ENCODE data around the gene OR6B2.
"Not testable (repeated sequence)": the region's sequence is repeated elsewhere in the genome, so short reads cannot be mapped to it uniquely, and the experiment has no call there.

OR6B2 gene
- 0 reads per million in 2 donors for total RNA-seq

- no peak for DNase-seq
Observed at GRCh38 chr2:240030379-240031094, at the start of gene OR6B2. TSS of gene OR6B2 (minus strand) at chr2:240030429. CDS start at chr2:240030429, 0 bp downstream.

- no peak for DNase-seq
Observed at GRCh38 chr2:240078631-240079030, 48.4 kb upstream of the OR6B2 start.

DNA sequence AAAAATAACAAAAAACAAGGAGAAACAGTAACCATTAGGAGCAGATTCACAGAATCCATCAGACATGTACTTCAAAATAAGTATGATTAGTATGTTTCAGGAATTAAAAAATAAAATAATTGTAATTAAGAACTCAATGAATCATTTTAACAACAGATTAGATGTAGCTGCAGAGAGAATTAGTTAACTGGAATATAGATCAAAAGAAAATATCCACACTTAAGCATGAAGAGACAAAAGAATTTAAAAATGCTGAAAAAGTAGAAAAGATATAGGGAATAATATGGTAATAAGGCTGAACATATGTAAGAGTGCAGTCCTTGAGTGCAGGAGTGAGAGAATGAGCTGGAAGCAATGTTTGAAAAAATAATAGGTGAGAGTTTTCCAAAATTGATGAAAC is 47.2 kb upstream of the OR6B2 start:
- DNase-seq: no peak

- no peak for DNase-seq
Observed at GRCh38 chr2:240074545-240074944, 44.3 kb upstream of the OR6B2 start.

DNA sequence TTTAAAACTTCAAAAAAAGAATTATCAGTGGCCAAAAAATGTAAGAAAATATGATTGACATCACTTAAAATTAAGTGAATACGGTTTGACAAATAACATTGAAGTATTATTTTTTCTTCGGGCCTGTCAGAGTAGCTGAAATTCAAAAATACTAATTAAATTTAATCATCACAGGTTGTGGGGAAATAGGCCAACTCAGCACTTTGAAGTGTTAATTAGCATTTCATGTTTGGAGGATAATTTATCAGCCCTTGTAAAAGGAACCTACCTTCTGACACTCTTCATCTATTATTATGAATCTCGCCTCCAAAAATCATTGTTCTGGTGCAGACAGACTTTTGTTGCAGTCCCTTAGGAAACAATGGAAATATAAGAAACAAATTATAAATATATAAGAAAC is 40.7 kb upstream of the OR6B2 start:
- no peak for DNase-seq

DNA sequence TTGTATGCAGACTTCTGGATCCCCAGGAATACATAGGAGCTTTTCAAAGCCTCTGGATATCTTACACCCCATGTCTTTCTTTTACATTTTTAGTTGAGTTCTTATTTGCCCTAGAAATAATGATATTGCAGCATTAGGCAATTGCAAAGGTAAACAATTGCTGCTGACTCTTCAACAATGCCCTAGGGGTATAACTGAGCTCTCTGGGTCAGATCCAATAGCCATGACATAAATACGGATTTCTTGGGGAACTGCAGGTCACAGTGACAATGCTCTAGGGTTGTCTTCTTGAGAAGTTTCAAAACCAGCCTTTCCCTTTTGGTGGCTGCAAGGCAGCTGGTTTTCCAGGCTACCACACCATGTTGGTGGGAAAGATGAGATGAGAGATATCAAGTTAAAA is 39.6 kb upstream of the OR6B2 start:
- no peak for DNase-seq

DNA sequence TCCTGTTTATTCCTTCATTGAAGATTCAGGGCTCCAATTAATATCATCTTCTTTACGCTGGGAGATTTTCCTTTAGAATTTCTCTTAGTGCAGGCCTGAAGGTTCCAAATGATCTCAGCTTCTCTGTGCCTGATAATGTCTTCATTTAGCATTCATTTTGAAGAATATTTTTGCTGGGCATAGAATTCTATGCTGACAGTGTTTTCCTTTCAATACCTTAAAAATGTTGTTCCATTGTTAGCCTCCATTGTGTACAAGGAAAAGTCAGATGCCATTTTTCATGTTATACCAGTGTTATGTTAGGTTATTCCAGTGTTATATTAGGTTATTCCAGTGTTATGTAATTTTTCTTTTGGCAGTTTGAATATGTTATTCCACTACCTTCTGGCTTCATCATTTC is 38.0 kb upstream of the OR6B2 start:
- DNase-seq: no peak

DNA sequence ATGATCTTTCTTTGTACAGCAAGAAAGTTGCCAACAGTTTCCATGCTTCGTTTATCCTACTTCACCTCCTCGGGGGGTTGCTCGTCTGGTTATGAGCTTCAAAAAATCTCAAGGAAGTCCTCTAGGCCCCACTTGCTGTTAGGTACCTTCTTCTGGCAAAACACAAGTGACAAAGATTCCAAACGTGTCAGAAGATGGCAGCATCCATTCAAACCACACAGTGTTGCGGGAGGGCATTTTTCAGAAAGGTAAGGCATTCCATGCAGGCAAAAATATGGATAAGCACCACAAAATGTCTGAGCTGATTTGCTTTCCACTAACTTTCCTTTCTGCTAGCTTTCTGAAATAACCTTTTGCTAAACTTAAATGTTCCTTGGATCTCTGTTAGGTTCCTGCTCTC is 36.3 kb upstream of the OR6B2 start:
- DNase-seq: no peak

GRCh38 chr2:240064898-240065297 is 34.7 kb upstream of the OR6B2 start:
- DNase-seq: no peak

DNA sequence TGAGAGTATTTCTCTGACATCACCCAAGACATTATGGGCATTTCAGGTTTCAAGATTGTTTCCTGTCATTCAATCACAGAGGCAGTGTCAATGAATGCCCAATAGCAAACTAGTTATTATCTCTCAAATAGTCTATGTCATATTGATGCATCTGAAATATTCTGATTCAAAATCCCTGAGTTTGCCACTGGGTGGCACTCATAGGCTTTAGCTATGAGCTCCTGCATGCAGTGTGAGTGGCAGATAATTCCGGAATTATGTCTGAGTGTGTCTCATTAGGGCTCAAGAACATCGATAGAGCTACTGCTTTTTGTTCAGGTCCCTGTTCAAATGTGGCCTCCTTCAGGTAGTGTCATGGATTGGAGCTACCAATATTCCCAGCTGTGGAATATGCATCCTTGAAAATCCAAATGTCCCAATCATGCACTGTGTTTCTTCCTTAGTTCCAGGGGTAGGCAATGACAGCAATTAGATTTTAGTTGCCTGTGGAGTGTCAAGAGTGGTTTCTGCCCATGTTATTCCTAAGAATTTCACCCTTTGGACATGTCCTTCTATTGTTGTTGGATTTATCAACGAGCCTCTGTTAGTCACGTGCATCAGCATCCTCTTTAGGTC is 30.9 kb upstream of the OR6B2 start:
- DNase-seq: peak in 2 of 5 experiments; percentile 10 to 50

- no peak for DNase-seq
Observed at GRCh38 chr2:240056678-240057077, 26.4 kb upstream of the OR6B2 start.

DNA sequence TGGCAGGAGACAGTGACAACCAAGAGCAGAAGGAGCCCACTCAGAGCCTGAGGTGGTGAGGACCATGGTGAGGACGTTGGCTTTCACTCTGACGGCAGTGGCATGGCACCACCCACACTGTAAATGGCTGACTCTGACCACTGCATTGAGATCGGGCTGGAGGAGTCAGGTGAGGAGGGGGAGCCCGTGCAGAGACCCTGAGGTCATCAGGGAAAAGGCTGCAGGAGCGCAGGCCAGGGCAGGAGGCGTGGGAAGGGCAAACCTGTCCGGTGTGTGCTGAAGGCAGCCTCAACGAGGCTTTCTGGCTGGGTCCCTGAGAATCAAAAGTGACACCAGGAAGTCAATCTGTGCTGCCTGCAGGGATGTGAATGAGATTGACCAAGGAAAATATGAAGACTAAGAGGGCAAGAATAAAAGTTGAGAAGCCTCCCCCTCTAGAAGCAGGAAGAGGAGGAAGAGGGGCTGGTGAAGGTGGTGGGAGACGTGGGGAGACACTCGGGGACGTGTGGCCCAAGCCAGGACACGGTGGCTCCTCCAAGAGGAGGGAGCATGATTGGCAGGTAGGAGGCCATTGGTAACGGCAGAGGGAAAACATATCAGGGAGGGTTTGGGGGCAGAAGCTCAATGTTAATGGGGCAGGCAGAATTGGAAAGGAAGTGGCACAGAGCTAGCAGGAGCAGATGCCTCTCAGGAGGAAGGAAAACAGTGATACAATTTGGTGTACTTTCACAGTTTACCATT is 25.1 kb upstream of the OR6B2 start:
- no peak for DNase-seq

DNA sequence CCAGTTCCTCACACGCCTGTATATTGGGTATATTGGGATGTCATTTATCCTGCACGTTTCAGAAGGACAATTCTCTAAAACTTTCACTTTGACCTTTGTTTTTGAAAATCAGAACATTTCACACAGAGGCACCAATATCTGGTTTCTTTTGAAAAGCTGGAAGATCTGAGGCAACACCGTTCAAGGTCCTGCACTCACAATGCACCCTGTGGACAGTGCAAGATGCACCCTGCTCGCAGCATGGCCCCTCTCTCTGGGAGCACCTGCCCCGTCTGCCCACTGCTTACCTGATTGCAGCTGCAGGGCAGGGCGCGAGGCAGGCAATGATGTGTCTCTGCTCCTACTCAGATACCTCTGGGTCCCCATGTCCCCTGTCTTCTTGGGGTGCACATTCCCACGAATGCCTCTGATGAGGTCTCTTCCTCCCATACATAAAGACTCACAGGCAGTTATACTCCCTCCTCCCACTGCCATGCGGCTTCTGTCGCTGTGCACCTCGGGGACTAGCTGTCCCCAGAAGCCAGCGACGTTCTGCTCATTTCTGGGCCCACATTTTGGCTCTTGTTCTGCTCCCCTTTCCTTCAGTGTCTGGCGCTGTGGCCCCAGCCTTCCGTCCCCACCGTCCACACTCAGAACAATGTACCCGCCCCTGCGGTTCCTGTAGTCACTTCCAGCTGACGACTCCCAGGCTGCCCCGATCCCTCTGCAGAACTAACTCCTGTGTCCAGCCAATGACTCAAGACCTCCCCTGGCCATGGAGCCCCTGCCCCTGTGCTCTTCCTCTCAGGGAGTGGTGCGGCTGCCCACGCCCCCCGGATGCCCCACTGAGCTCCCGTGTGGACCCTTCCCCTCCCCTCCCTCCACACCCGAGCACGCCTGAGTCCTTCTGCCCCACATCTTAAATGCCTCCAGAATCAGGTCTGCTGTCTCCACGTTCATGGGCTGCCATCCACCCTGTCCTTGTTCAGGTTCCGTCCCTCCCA is 23.2 kb upstream of the OR6B2 start, which contains the start of gene OR6B3:
Gene OR6B3 (minus strand): TSS at position 349 of the 983 bp plus-strand sequence.
- DNase-seq: no peak

- no peak for DNase-seq
Observed at GRCh38 chr2:240052524-240052923, 22.3 kb upstream of the OR6B2 start.

DNA sequence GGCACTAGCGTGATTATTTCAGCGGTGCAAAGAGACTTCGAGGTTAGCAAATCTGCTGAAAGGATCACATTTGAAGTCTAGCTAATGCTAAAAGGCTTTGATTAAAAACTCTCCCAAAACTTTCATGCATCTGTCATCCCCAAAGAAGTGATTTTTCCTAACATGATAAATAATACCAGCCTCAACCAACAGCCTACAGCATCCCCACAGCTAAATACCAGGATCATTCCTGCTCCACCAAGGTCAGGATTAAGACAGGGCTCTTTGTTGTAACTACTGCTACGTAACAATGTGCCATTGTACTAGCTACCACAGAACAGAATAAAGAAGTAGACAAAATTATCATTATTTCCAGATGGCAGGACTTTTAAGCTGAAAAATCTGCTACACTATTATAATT is 21.5 kb upstream of the OR6B2 start:
- DNase-seq: no peak

- DNase-seq: no peak
Observed at GRCh38 chr2:240050278-240050677, 20.0 kb upstream of the OR6B2 start.

GRCh38 chr2:240048237-240048636 is 18.0 kb upstream of the OR6B2 start:
- DNase-seq: no peak

- DNase-seq: no peak
Observed at GRCh38 chr2:240045098-240045497, 14.9 kb upstream of the OR6B2 start.

GRCh38 chr2:240044096-240044495 is 13.9 kb upstream of the OR6B2 start:
- not testable (repeated sequence) for DNase-seq

- DNase-seq: no peak
Observed at GRCh38 chr2:240043279-240043989, 13.2 kb upstream of the OR6B2 start.

DNA sequence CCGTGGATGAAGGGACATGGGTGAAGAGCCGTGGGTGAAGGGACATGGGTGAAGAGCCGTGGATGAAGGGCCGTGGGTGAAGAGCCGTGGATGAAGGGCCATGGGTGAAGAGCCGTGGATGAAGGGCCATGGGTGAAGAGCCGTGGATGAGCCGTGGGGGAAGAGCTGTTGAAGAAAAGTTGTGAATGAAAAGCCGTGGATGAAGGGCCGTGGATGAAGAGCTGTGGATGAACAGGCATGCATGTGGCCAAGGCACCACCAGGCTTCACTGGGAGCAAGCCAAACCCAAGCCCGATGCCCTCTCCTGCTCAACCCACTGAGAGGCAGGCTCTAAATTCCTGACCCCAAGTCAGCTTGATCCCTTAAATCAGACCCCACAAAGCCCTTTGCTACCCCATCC is 12.5 kb upstream of the OR6B2 start:
- DNase-seq: no peak

DNA sequence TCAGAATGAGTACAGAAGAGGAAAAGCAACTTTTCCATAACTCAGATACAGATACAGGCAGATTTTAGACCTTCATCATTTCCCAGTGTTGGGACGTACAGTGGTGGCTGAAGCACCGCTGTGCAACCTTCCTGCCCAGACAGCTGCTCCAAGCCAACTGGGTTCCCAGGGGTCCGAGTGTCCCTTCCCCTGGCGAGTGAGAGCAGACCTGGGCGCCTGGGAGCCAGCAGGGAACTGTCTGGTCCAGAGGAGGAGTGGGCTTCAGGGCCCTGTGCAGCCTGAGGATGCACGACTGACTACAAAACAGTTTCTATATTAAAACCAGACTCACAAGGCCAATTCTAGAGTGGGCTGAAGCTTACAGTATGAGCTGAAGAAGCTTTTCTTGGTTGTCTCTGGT is 11.1 kb upstream of the OR6B2 start:
- no peak for DNase-seq

Data from T-helper 2 cell (primary cell).